ENCODE measurements around the gene UGT1A9. TPM values are rescaled to one million over a fixed set of nuclear protein-coding genes. Genes with fewer than 3 reads are reported as not detected.

UGT1A9 gene
- total RNA-seq, 1 experiment from 2014 or later: not detected

DNA sequence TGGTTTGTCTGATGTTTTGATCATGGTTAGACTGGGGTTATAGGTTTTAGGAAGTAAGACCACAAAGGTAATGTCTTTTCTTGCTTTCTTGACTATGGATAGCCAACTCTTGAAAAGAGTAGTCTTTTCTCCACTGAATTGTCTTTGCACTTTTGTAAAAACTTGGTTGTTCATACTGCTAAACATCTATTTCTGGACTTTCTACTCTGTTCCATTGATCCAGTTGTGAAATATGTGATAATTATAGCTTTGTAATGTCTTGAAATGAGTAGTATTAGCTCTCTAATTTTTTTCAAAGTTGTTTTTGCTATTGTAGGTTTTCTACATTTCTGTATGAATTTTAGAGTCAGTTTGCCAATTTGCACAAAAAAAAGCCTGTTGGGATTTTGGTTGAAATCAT, 13.1 kb upstream of the UGT1A9 start:
- ChIA-PET CTCF (no interaction called here), POLR2A (ENCODE audit: unreplicated experiment) (no interaction called here)
- H3K9me2 ChIP-seq (ENCODE audit: insufficient read depth): no peaks in the 10 kb centered on the region
- H3K36me3 ChIP-seq (ENCODE audit: low read depth): no peaks in the 10 kb centered on the region
- BruUV-seq (replicated peaks): no TSS peak
- TF ChIP-seq EZH2 (IDR thresholded peaks at IDR 0.05; ENCODE audit: low read depth) (no peak), CTCF (conservative IDR thresholded peaks at IDR 0.05) (no peak)
- peaks cover 7% of the 10 kb centered on the region for H3K4me1 ChIP-seq (replicated peaks; ENCODE audit: insufficient read depth)
- no peaks in the 10 kb centered on the region for H3F3A ChIP-seq (ENCODE audit: insufficient read depth, low read depth)
- no peak overlapping the region for H3K4me3 ChIP-seq
- H3K9me3 ChIP-seq (ENCODE audit: insufficient read depth, low read depth): peaks cover 11% of the 10 kb centered on the region
- no peaks in the 10 kb centered on the region for H4K20me1 ChIP-seq (ENCODE audit: insufficient read depth)
- H3K27ac ChIP-seq: no peak overlapping the region
- H2AFZ ChIP-seq: no peak overlapping the region
- peak in 1 of 2 experiments; percentile 29 for DNase-seq
- intact Hi-C loops (cut with micrococcal nuclease; ENCODE audit: unreplicated experiment): no loop called here
- no peaks in the 10 kb centered on the region for H3K79me2 ChIP-seq (ENCODE audit: low read depth)
- no peak overlapping the region for H3K4me2 ChIP-seq
- H3K27me3 ChIP-seq (ENCODE audit: insufficient read depth, low read depth): no peaks in the 10 kb centered on the region

DNA sequence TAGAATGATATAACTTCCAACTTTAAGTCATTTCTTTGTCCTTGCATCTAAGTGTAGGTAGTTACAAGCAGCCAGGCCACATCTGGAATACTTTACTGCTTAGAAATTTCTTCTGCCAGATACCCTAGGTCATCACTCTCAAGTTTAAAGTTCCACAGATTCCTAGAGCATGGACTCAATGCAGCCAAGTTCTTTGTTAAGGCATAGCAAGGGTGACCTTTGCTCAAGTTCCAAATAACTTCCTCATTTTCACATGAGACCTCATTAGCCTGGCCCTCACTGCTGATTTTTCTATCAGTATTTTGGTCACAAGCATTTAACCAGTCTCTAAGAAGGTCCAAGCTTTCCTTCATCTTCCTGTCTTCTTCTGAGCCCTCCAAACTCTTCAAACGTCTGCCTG, 7.8 kb upstream of the UGT1A9 start:
- peak in 1 of 2 experiments; percentile 37 for DNase-seq
- TF ChIP-seq CTCF (conservative IDR thresholded peaks at IDR 0.05): no peak
- no peak for TF ChIP-seq EZH2 (IDR thresholded peaks at IDR 0.05; ENCODE audit: low read depth)
- H3K27ac ChIP-seq: no peak overlapping the region
- no TSS peak for BruUV-seq (replicated peaks)
- no peaks in the 10 kb centered on the region for H3K36me3 ChIP-seq (ENCODE audit: low read depth)
- H3K79me2 ChIP-seq (ENCODE audit: low read depth): no peaks in the 10 kb centered on the region
- H3K27me3 ChIP-seq (ENCODE audit: insufficient read depth, low read depth): no peaks in the 10 kb centered on the region
- H3K4me1 ChIP-seq (replicated peaks; ENCODE audit: insufficient read depth): no peaks in the 10 kb centered on the region
- no peak overlapping the region for H2AFZ ChIP-seq
- CTCF ChIA-PET: no interaction called here
- intact Hi-C loops (cut with micrococcal nuclease; ENCODE audit: unreplicated experiment): no loop called here
- H4K20me1 ChIP-seq (ENCODE audit: insufficient read depth): no peaks in the 10 kb centered on the region
- H3K9me2 ChIP-seq (ENCODE audit: insufficient read depth): no peaks in the 10 kb centered on the region
- H3F3A ChIP-seq (ENCODE audit: insufficient read depth, low read depth): no peaks in the 10 kb centered on the region
- peaks cover 18% of the 10 kb centered on the region for H3K9me3 ChIP-seq (ENCODE audit: insufficient read depth, low read depth)
- H3K4me3 ChIP-seq: no peak overlapping the region
- no peak overlapping the region for H3K4me2 ChIP-seq
- POLR2A ChIA-PET (ENCODE audit: unreplicated experiment): no interaction called here

GRCh38 chr2:233668605-233669260, 3.0 kb upstream of the UGT1A9 start:
- Histone ChIP-seq H3F3A (ENCODE audit: insufficient read depth, low read depth) (no peaks in the 10 kb centered on the region), H3K27ac (no peak overlapping the region), H3K4me1 (replicated peaks; ENCODE audit: insufficient read depth) (no peaks in the 10 kb centered on the region), H3K9me2 (ENCODE audit: insufficient read depth) (no peaks in the 10 kb centered on the region), H3K79me2 (ENCODE audit: low read depth) (no peaks in the 10 kb centered on the region), H3K36me3 (ENCODE audit: low read depth) (no peaks in the 10 kb centered on the region), H3K4me2 (no peak overlapping the region), H3K4me3 (no peak overlapping the region), H2AFZ (no peak overlapping the region), H3K9me3 (ENCODE audit: insufficient read depth, low read depth) (peaks cover 5% of the 10 kb centered on the region; the same call in 1 of the 2 replicates), H4K20me1 (ENCODE audit: insufficient read depth) (no peaks in the 10 kb centered on the region), H3K27me3 (ENCODE audit: insufficient read depth, low read depth) (no peaks in the 10 kb centered on the region)
- intact Hi-C loops (cut with micrococcal nuclease; ENCODE audit: unreplicated experiment): no loop called here
- no peak for TF ChIP-seq EZH2 (IDR thresholded peaks at IDR 0.05; ENCODE audit: low read depth)
- no peak for TF ChIP-seq CTCF (conservative IDR thresholded peaks at IDR 0.05)
- peak in 1 of 2 experiments; percentile 6 for DNase-seq
- BruUV-seq (replicated peaks): no TSS peak
- CTCF ChIA-PET: no interaction called here
- POLR2A ChIA-PET (ENCODE audit: unreplicated experiment): no interaction called here

Data from PC-9 (cell line).